Liver (tissue), 9 donors: Measurements from ENCODE around the gene HOXB3. TPM values are rescaled to one million over a fixed set of nuclear protein-coding genes. Genes with fewer than 3 reads are reported as not detected.

Experiments
- DNase-seq: peaks from one replicate; pipeline ENCODE4 v3.0.0-alpha.2; 2017; ENCODE audit warnings: low spot score
- H3K27ac ChIP-seq, 2 donors: one replicate each; pipeline ENCODE4 v1.7.0; 2013; ENCODE audit warnings: inconsistent platforms in 2 of 2, low read length in 2 of 2, control low read depth in 1 of 2, low read depth in 1 of 2, mild to moderate bottlenecking in 1 of 2
- H3K27me3 ChIP-seq, 4 donors: one replicate each; pipeline versions ENCODE4 v1.6.1 to v1.7.0; 2013; ENCODE audit warnings: low read length in 3 of 4, inconsistent platforms in 1 of 4, mild to moderate bottlenecking in 1 of 4, moderate library complexity in 1 of 4; ENCODE audit not compliant: control insufficient read depth in 4 of 4, insufficient read depth in 4 of 4
- H3K36me3 ChIP-seq, 4 donors: one replicate each; pipeline versions ENCODE4 v1.6.1 to v1.7.0; 2013; ENCODE audit warnings: low read length in 3 of 4, mild to moderate bottlenecking in 3 of 4, low read depth in 1 of 4, moderate library complexity in 1 of 4; ENCODE audit not compliant: control insufficient read depth in 4 of 4, insufficient read depth in 3 of 4
- H3K4me1 ChIP-seq, 4 donors: one replicate each; pipeline versions ENCODE4 v1.6.1 to v1.7.0; 2013; ENCODE audit warnings: low read length in 3 of 4, mild to moderate bottlenecking in 3 of 4, moderate library complexity in 1 of 4; ENCODE audit not compliant: control insufficient read depth in 4 of 4, insufficient read depth in 4 of 4
- H3K4me3 ChIP-seq, 3 donors: one replicate each; pipeline versions ENCODE4 v1.6.1 to v1.7.0; 2013; ENCODE audit warnings: low read length in 3 of 3, control low read depth in 1 of 3, low read depth in 1 of 3, mild to moderate bottlenecking in 1 of 3
- H3K9ac ChIP-seq, 2 donors: one replicate each; pipeline ENCODE4 v1.7.0; 2013; ENCODE audit warnings: low read length in 2 of 2, mild to moderate bottlenecking in 2 of 2, moderate library complexity in 2 of 2, control low read depth in 1 of 2, low read depth in 1 of 2
- H3K9me3 ChIP-seq, 4 donors: one replicate each; pipeline versions ENCODE4 v1.6.1 to v1.7.0; 2013; ENCODE audit warnings: low read length in 3 of 4; ENCODE audit not compliant: control insufficient read depth in 4 of 4
- CTCF ChIP-seq: fragments of 150-350 bp; IDR thresholded peaks from 2 replicates; pipeline ENCODE4 v1.5.1; 2017; ENCODE audit warnings: improper control_type of control experiment, low read depth, low read length; ENCODE audit not compliant: missing input control
- EGR1 ChIP-seq, 2 donors: IDR thresholded peaks; 2 replicates each; pipeline ENCODE4 v1.6.1; 2016 to 2018; ENCODE audit warnings: antibody characterized with exemption in 2 of 2, low read depth in 2 of 2
- FOXA1 ChIP-seq: IDR thresholded peaks from 2 replicates; pipeline ENCODE4 v1.6.1; 2016; ENCODE audit warnings: antibody characterized with exemption
- FOXA2 ChIP-seq: IDR thresholded peaks from 2 replicates; pipeline ENCODE4 v1.6.1; 2016; ENCODE audit warnings: antibody characterized with exemption
- GABPA ChIP-seq, 2 donors: IDR thresholded peaks in 1 of 2; conservative IDR thresholded peaks in 1 of 2; 2 replicates each; pipeline ENCODE4 v1.6.1; 2016; ENCODE audit warnings: antibody characterized with exemption in 2 of 2, mild to moderate bottlenecking in 1 of 2, moderate library complexity in 1 of 2
- HNF4A ChIP-seq, 2 donors: conservative IDR thresholded peaks; 2 replicates each; pipeline ENCODE4 v1.6.1; 2016; ENCODE audit warnings: antibody characterized with exemption in 2 of 2, mild to moderate bottlenecking in 2 of 2
- HNF4G ChIP-seq: IDR thresholded peaks from 2 replicates; pipeline ENCODE4 v1.6.1; 2016; ENCODE audit warnings: antibody characterized with exemption
- JUND ChIP-seq, 2 donors: IDR thresholded peaks; 2 replicates each; pipeline ENCODE4 v1.6.1; 2016; ENCODE audit warnings: antibody characterized with exemption in 2 of 2
- NR2F2 ChIP-seq: IDR thresholded peaks from 2 replicates; pipeline ENCODE4 v1.6.1; 2016; ENCODE audit warnings: antibody characterized with exemption
- RAD21 ChIP-seq, 2 donors: IDR thresholded peaks; 2 replicates each; pipeline ENCODE4 v1.6.1; 2016; ENCODE audit warnings: antibody characterized with exemption in 2 of 2, mild to moderate bottlenecking in 2 of 2
- REST ChIP-seq: IDR thresholded peaks from 2 replicates; pipeline ENCODE4 v1.6.1; 2016; ENCODE audit warnings: antibody characterized with exemption, mild to moderate bottlenecking
- RXRA ChIP-seq, 2 donors: IDR thresholded peaks; 2 replicates each; pipeline ENCODE4 v1.6.1; 2017 to 2018; ENCODE audit warnings: antibody characterized with exemption in 2 of 2, mild to moderate bottlenecking in 1 of 2
- SP1 ChIP-seq: IDR thresholded peaks from 2 replicates; pipeline ENCODE4 v1.6.1; 2018; ENCODE audit warnings: antibody characterized with exemption, mild to moderate bottlenecking
- TAF1 ChIP-seq: conservative IDR thresholded peaks from 2 replicates; pipeline ENCODE4 v1.6.1; 2016; ENCODE audit warnings: antibody characterized with exemption, mild to moderate bottlenecking
- YY1 ChIP-seq: IDR thresholded peaks from 2 replicates; pipeline ENCODE4 v1.6.1; 2016; ENCODE audit warnings: antibody characterized with exemption, mild to moderate bottlenecking
- ZBTB33 ChIP-seq: IDR thresholded peaks from 2 replicates; pipeline ENCODE4 v1.6.1; 2016; ENCODE audit warnings: antibody characterized with exemption
- WGBS: extraction: QIAGEN DNeasy Blood & Tissue Kit; methylation state at CpG from one replicate; pipeline ENCODE4 v1.1.7; 2013; 5-methylcytosine and 5-hydroxymethylcytosine counted together
- polyA plus RNA-seq, 2 donors: library from polyadenylated mRNA; stranded (reverse) in 1 of 2; unstranded in 1 of 2; fragments of 200-250 nt in 1 of 2; fragments of >200 nt in 1 of 2; fragmentation: Nextera tagmentation in 1 of 2; extraction: Ambion mirVana in 1 of 2; gene quantifications; one replicate each; pipeline versions ENCODE4 v1.2.1 to v1.2.3, GENCODE V29; 2013 to 2015
- total RNA-seq, 2 donors: library from RNA; depleted of rRNA; stranded (reverse); fragments of >200 nt; gene quantifications; one replicate each; pipeline ENCODE4 v1.2.3, GENCODE V29; 2014
- TF ChIP-seq, protein P1 (sequence below): IDR thresholded peaks from 2 replicates; pipeline ENCODE4 v1.6.1; 2016; ENCODE audit warnings: antibody characterized with exemption
- TF ChIP-seq, protein P2 (sequence below): IDR thresholded peaks from 2 replicates; pipeline ENCODE4 v1.6.1; 2016; ENCODE audit warnings: antibody characterized with exemption
- donor health status: healthy.
- donor health status: healthy.
- donor health status: healthy.
- donor health status: healthy.
- donor health status: healthy.

HOXB3 gene
- total RNA-seq (1 to 10 TPM in 1 of 2 donors, under 1 TPM in 1; 0.75 to 2.2 TPM), polyA plus RNA-seq (1 to 10 TPM; 1.0 to 1.3 TPM)

DNA sequence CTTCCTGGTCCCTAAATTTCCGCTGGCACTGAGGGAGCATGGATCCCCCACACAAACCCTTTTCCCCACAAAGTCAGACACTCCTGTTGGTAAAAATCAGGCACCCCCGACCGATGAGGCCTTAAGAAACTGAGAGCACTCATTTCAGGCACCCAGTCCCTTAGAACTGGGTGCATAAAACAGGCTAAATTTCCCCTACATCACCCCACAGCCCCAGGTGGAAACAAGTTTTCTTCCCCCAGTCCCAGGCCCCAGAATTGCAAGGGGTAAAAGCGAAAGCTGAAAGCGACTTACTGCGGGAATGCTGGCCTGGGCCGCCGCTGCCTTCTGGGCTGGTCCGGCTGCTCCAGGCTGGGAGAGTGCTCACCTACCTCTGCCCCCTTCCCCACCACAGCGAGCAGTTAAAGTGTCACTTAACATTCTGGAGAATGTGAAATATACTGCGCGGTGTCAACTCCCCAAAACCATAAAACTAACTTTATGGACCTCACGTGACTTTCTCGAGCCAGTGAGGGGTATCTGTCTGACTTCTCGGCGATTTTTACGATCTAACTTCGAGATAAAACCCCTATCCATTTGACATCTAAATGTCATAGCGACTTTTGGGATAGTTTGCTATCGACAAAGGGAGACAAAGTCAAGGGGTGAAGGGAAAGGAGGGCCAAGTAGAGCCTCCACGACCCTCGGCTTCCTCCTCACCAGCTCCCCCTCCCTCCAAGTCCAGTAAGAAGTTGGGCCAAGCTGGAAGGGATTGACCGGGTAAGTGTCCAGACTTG lies at the start of gene HOXB3:
Gene HOXB3, minus strand, starts transcription at position 411 of the 776 bp plus-strand sequence. CDS start 37,767 bp downstream, outside the sequence.
- H3K27me3 ChIP-seq, result peaks cover 2 to 15% (median 7%) of the 10 kb centered on the region in 4 donors

More for the DNA sequence above, at the start of gene HOXB3:
- Histone ChIP-seq H3K9me3 (no peaks in the 10 kb centered on the region), H3K27ac (no peak within 1 kb of the TSS), H3K4me3 (no peak within 1 kb of the TSS), H3K9ac (no peak within 1 kb of the TSS), H3K4me1 (peaks cover 2 to 25% (median 12%) of the 10 kb centered on the region in 4 donors), H3K36me3 (no peaks in the 10 kb centered on the region)
- DNase-seq, result no peak
- 34% methylated on average over 23 of the region's 23 CpGs for WGBS
- TF ChIP-seq JUND (IDR thresholded peaks at IDR 0.05) (no peak), REST (no peak), CTCF (no peak), RAD21 (IDR thresholded peaks at IDR 0.05) (no peak), TAF1 (no peak), EGR1 (IDR thresholded peaks at IDR 0.05; ENCODE audit: low read depth in 2 of 2) (no peak), RXRA (IDR thresholded peaks at IDR 0.05) (no peak), GABPA (IDR thresholded peaks at IDR 0.05 in 1 of 2, conservative IDR thresholded peaks at IDR 0.05 in 1 of 2) (no peak), FOXA1 (no peak), FOXA2 (no peak), HNF4G (no peak), NR2F2 (no peak), SP1 (no peak), YY1 (no peak), ZBTB33 (no peak), HNF4A (conservative IDR thresholded peaks at IDR 0.05) (no peak)
- TF ChIP-seq, protein P1, sequence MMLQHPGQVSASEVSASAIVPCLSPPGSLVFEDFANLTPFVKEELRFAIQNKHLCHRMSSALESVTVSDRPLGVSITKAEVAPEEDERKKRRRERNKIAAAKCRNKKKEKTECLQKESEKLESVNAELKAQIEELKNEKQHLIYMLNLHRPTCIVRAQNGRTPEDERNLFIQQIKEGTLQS, result no peak
- TF ChIP-seq, protein P2, sequence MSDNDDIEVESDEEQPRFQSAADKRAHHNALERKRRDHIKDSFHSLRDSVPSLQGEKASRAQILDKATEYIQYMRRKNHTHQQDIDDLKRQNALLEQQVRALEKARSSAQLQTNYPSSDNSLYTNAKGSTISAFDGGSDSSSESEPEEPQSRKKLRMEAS, result no peak
